ENCODE measurements around the gene IQSEC1.
A peak's percentile ranks its signal among the peaks of the same experiment; 100 is the strongest.

Gene IQSEC1

DNA sequence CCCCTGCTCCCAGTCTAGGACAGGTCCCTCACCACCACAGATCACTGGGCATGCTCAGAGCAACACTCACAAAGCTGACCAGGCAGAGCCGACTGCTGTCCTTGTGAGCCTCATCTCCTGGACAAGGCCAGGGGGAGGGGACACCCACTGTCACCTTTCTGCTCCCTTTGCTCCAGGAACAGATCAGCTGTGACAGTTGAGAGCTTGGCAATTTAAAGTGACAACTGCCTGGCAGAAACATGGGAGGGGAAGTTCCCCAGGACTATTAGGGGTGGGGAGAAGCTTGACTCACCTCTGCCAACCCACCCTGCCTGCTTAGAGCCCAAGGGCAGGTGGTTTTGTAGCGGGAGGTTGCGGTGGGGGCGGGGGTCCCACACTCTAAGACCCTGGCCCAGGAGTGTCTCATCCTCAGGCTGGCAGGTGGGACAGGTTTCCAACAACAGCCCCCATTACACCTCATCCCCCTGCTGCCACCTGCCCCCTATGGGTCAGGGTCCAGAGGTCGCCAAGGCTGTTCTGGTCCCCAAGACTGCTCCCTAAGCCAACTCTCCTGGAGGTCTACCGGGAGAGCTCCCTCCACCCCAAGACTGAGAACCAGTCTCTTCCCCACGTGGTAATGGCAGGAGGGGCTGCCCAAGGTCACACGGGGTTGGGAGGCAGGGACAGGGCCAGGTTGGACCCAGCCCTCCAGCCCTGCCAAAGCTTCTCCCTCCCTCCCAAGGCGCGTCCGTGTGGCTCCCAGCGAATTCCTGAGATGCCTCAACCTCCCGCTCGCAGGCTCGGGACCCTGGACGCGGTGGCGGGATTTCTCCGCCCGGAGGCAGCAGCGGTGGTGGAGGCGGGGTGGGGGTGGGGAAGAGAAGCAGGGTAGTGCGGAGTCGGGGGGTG lies 80.4 kb downstream of the IQSEC1 start:
- Histone ChIP-seq H3K4me1 (ENCODE audit: control extremely low read depth in 1 of 4, control insufficient read depth in 4 of 4, insufficient read depth in 4 of 4, low read length in 3 of 4) (peaks cover 8 to 28% (median 22%) of the 10 kb centered on the region in 4 experiments), H3K27ac (ENCODE audit: insufficient read depth in 1 of 2, low read depth in 1 of 2, low read length in 2 of 2, poor library complexity in 1 of 2, severe bottlenecking in 2 of 2) (no peak overlapping the region), H3K36me3 (ENCODE audit: control insufficient read depth in 4 of 4, insufficient read depth in 4 of 4, low read length in 3 of 4) (no peaks in the 10 kb centered on the region), H3K4me3 (ENCODE audit: control insufficient read depth in 1 of 7, extremely low read depth in 1 of 7, insufficient read depth in 4 of 7, low read depth in 2 of 7, low read length in 6 of 7) (peak overlapping the region in 5 of 7 experiments; percentile 28 to 83 (median 64)), H3K9me3 (ENCODE audit: control extremely low read depth in 1 of 5, control insufficient read depth in 4 of 5, insufficient read depth in 2 of 5, low read depth in 1 of 5, low read length in 4 of 5) (no peaks in the 10 kb centered on the region), H3K27me3 (replicated peaks in 2 of 5; ENCODE audit: control insufficient read depth in 4 of 5, insufficient read depth in 5 of 5, low read length in 4 of 5) (peaks cover 0 to 18% (median 3%) of the 10 kb centered on the region in 5 experiments)
- 26% methylated on average over 4 of the region's 24 CpGs for WGBS (ENCODE audit: insufficient coverage)
- no peak for DNase-seq
- ChIA-PET CTCF (interaction anchor here (0.6 to 6.3 kb wide), 15 partner anchors 9 to 124 kb away, joined by 3 to 55 read pairs (median 5); no protein-coding TSS in a partner anchor), POLR2A (interaction anchor here (0.7 kb wide), 1 partner anchor 10 kb away, joined by 3 read pairs; no protein-coding TSS in a partner anchor)

DNA sequence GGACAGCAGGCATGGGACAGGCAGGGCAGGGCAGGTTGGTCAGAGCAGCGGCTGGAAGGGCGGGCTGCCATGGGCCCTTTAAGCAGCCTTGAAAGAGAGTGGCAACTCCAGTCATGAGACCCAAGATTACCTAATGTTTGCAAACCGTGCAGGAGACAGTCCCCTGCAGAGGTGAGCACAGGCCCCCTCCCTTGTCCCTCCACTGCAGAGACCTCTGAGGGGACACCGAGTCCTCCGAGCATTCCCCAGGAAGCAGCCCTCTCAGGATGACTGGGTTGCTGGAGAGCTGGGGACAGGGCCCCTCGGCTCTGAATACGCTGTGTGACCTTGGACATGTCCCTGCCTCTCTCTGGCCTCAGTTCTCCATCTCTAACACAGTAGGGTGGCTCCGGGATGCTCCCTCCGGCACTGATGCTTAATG lies 81.4 kb downstream of the IQSEC1 start:
- Histone ChIP-seq H3K9me3 (ENCODE audit: control extremely low read depth in 1 of 5, control insufficient read depth in 4 of 5, insufficient read depth in 2 of 5, low read depth in 1 of 5, low read length in 4 of 5) (no peaks in the 10 kb centered on the region), H3K27me3 (replicated peaks in 2 of 5; ENCODE audit: control insufficient read depth in 4 of 5, insufficient read depth in 5 of 5, low read length in 4 of 5) (peaks cover 0 to 18% (median 3%) of the 10 kb centered on the region in 5 experiments), H3K27ac (ENCODE audit: insufficient read depth in 1 of 2, low read depth in 1 of 2, low read length in 2 of 2, poor library complexity in 1 of 2, severe bottlenecking in 2 of 2) (no peak overlapping the region), H3K36me3 (ENCODE audit: control insufficient read depth in 4 of 4, insufficient read depth in 4 of 4, low read length in 3 of 4) (no peaks in the 10 kb centered on the region), H3K4me1 (ENCODE audit: control extremely low read depth in 1 of 4, control insufficient read depth in 4 of 4, insufficient read depth in 4 of 4, low read length in 3 of 4) (peaks cover 5 to 28% (median 22%) of the 10 kb centered on the region in 4 experiments), H3K4me3 (ENCODE audit: control insufficient read depth in 1 of 7, extremely low read depth in 1 of 7, insufficient read depth in 4 of 7, low read depth in 2 of 7, low read length in 6 of 7) (no peak overlapping the region)
- WGBS (ENCODE audit: insufficient coverage), result 91% methylated on average over 7 of the region's 9 CpGs
- ChIA-PET POLR2A (no interaction called here), CTCF (interaction anchor here (1.3 to 6.3 kb wide), 9 partner anchors 8 to 90 kb away, joined by 3 to 55 read pairs (median 5); no protein-coding TSS in a partner anchor)
- no peak for DNase-seq

DNA sequence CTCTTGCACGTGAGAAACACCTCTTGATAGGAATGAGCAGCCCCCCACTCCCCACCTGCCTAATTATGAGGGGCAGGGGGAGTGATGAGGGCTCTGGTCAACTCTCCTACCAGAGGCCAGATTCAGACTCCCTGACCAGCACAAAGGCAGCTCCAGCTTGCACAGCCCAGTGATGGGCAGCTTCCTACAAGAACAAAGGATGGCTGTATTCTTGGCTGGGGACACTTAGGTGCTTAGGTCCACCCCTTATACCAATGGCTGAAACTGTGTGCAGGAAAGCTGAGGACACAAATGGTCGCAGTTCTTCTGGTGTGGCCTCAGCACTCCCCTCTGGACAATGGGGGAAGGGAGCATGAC lies 81.8 kb downstream of the IQSEC1 start:
- no peak overlapping the region for H3K27ac ChIP-seq (ENCODE audit: insufficient read depth in 1 of 2, low read depth in 1 of 2, low read length in 2 of 2, poor library complexity in 1 of 2, severe bottlenecking in 2 of 2)
- ChIA-PET POLR2A (no interaction called here), CTCF (interaction anchor here (0.6 to 1.9 kb wide), 5 partner anchors 10 to 60 kb away, joined by 3 to 5 read pairs (median 4); no protein-coding TSS in a partner anchor)
- WGBS (ENCODE audit: insufficient coverage), result 100% methylated on average over 1 of the region's 2 CpGs
- no peak overlapping the region for H3K4me3 ChIP-seq (ENCODE audit: control insufficient read depth in 1 of 7, extremely low read depth in 1 of 7, insufficient read depth in 4 of 7, low read depth in 2 of 7, low read length in 6 of 7)
- H3K9me3 ChIP-seq (ENCODE audit: control extremely low read depth in 1 of 5, control insufficient read depth in 4 of 5, insufficient read depth in 2 of 5, low read depth in 1 of 5, low read length in 4 of 5), result no peaks in the 10 kb centered on the region
- H3K36me3 ChIP-seq (ENCODE audit: control insufficient read depth in 4 of 4, insufficient read depth in 4 of 4, low read length in 3 of 4), result no peaks in the 10 kb centered on the region
- peaks cover 5 to 28% (median 22%) of the 10 kb centered on the region in 4 experiments for H3K4me1 ChIP-seq (ENCODE audit: control extremely low read depth in 1 of 4, control insufficient read depth in 4 of 4, insufficient read depth in 4 of 4, low read length in 3 of 4)
- H3K27me3 ChIP-seq (replicated peaks in 2 of 5; ENCODE audit: control insufficient read depth in 4 of 5, insufficient read depth in 5 of 5, low read length in 4 of 5), result peaks cover 0 to 18% (median 3%) of the 10 kb centered on the region in 5 experiments
- no peak for DNase-seq

DNA sequence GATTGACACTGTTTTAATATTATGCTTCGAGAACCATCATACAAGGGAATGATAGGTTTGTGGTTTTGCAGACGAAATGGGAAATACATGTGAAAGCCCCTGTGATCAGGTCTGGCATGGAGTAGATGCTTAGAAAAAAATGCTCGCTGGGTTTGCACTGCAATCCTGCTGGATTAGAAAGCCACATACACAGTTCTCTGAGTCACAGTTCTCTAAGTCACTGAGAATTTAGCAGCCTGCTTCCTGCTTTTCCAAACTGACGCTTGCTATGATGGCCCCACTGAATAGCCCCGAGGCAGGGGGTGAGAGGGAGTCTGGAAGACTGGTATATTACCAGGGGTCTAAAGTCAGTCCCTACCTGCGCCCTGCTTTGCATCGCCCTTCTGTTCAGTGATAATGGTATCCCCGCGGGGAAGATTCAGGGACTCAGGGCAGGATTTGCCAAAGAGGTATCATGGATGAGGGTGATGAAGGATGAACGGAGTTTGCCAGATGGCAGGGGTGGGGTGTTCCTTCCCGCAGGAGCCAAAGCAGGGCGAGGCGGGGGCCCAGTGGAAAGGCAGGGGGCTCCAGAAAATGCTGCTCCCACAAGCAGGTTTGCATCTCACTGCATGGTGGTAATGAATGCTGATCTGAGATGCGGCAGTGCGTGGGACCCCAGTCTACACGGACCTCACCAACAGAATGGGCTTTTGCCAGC lies 82.3 kb downstream of the IQSEC1 start:
- no peaks in the 10 kb centered on the region for H3K36me3 ChIP-seq (ENCODE audit: control insufficient read depth in 4 of 4, insufficient read depth in 4 of 4, low read length in 3 of 4)
- 93% methylated on average over 13 of the region's 16 CpGs for WGBS (ENCODE audit: insufficient coverage)
- ChIA-PET CTCF (interaction anchor here (0.6 to 2.0 kb wide), 8 partner anchors 10 to 100 kb away, joined by 3 to 7 read pairs (median 4); no protein-coding TSS in a partner anchor), POLR2A (no interaction called here)
- H3K4me3 ChIP-seq (ENCODE audit: control insufficient read depth in 1 of 7, extremely low read depth in 1 of 7, insufficient read depth in 4 of 7, low read depth in 2 of 7, low read length in 6 of 7), result no peak overlapping the region
- H3K4me1 ChIP-seq (ENCODE audit: control extremely low read depth in 1 of 4, control insufficient read depth in 4 of 4, insufficient read depth in 4 of 4, low read length in 3 of 4), result peaks cover 5 to 28% (median 22%) of the 10 kb centered on the region in 4 experiments
- no peak overlapping the region for H3K27ac ChIP-seq (ENCODE audit: insufficient read depth in 1 of 2, low read depth in 1 of 2, low read length in 2 of 2, poor library complexity in 1 of 2, severe bottlenecking in 2 of 2)
- H3K27me3 ChIP-seq (replicated peaks in 2 of 5; ENCODE audit: control insufficient read depth in 4 of 5, insufficient read depth in 5 of 5, low read length in 4 of 5), result peaks cover 0 to 18% (median 3%) of the 10 kb centered on the region in 5 experiments
- no peaks in the 10 kb centered on the region for H3K9me3 ChIP-seq (ENCODE audit: control extremely low read depth in 1 of 5, control insufficient read depth in 4 of 5, insufficient read depth in 2 of 5, low read depth in 1 of 5, low read length in 4 of 5)
- no peak for DNase-seq

DNA sequence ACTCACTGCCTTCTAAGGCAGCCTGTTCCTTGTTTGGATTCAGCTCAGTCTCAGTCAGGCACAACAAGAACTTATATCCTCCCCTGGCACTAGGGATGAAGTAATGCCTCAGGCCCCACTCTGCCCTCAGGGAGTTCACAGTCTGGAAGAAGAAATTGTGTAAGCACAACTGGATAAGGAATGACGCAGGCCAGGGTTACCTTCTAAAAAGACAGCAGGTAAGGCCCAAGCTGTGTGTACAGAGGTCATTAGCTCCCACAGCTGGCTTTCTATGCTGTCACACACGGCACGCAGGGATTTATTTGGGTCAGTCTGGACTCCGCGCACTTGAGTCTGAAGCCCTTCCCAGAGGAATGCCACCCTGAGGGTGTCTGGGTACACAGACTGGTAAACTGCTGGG lies 82.9 kb downstream of the IQSEC1 start:
- DNase-seq, result no peak
- H3K4me3 ChIP-seq (ENCODE audit: control insufficient read depth in 1 of 7, extremely low read depth in 1 of 7, insufficient read depth in 4 of 7, low read depth in 2 of 7, low read length in 6 of 7), result no peak overlapping the region
- no peaks in the 10 kb centered on the region for H3K9me3 ChIP-seq (ENCODE audit: control extremely low read depth in 1 of 5, control insufficient read depth in 4 of 5, insufficient read depth in 2 of 5, low read depth in 1 of 5, low read length in 4 of 5)
- 92% methylated on average over 5 of the region's 5 CpGs for WGBS (ENCODE audit: insufficient coverage)
- no peaks in the 10 kb centered on the region for H3K36me3 ChIP-seq (ENCODE audit: control insufficient read depth in 4 of 4, insufficient read depth in 4 of 4, low read length in 3 of 4)
- ChIA-PET CTCF (interaction anchor here (0.9 to 2.3 kb wide), 9 partner anchors 10 to 102 kb away, joined by 3 to 7 read pairs (median 3); no protein-coding TSS in a partner anchor), POLR2A (interaction anchor here (0.6 kb wide), 1 partner anchor 172 kb away, joined by 3 read pairs; no protein-coding TSS in a partner anchor)
- H3K4me1 ChIP-seq (ENCODE audit: control extremely low read depth in 1 of 4, control insufficient read depth in 4 of 4, insufficient read depth in 4 of 4, low read length in 3 of 4), result peaks cover 2 to 25% (median 19%) of the 10 kb centered on the region in 4 experiments
- no peak overlapping the region for H3K27ac ChIP-seq (ENCODE audit: insufficient read depth in 1 of 2, low read depth in 1 of 2, low read length in 2 of 2, poor library complexity in 1 of 2, severe bottlenecking in 2 of 2)
- peaks cover 0 to 18% (median 3%) of the 10 kb centered on the region in 5 experiments for H3K27me3 ChIP-seq (replicated peaks in 2 of 5; ENCODE audit: control insufficient read depth in 4 of 5, insufficient read depth in 5 of 5, low read length in 4 of 5)

DNA sequence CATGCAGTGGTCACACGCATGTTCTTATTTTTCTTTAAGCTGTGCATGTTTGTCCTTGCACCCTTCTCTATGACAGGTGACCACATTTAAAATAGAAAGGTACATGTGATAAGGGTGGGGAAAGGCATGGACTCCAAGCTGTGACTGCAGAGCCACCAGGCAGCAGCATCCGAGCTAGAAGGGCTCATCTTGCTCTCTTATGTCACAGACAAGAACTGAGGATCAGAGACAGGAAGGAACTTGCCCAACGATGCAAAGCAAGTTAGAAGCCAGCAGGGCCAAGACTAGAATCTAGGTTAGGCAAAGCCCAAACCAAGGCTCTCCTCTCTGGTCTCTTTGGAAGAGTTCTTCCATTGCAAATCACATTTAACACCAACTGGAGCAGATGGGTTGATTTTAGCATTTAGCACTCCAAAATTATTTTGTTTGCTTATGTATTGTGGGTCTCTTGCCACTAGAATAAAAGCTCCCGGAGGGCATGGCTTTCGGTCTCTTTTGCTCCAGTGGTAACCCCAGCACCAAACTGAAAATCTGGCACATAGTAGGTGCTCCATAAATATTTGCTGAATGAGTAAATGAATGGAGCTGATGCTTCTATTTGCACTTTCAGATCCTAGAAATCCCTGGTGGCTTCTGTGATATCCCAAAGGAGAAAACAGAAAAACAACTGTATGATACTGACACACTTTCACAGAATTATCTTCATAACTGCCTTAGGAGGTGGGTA lies 84.3 kb downstream of the IQSEC1 start:
- ChIA-PET POLR2A (interaction anchor here (0.7 kb wide), 1 partner anchor 30 kb away, joined by 3 read pairs; no protein-coding TSS in a partner anchor), CTCF (interaction anchor here (1.0 to 2.3 kb wide), 12 partner anchors 12 to 121 kb away, joined by 3 to 7 read pairs (median 3); no protein-coding TSS in a partner anchor)
- H3K9me3 ChIP-seq (ENCODE audit: control extremely low read depth in 1 of 5, control insufficient read depth in 4 of 5, insufficient read depth in 2 of 5, low read depth in 1 of 5, low read length in 4 of 5), result no peaks in the 10 kb centered on the region
- H3K4me3 ChIP-seq (ENCODE audit: control insufficient read depth in 1 of 7, extremely low read depth in 1 of 7, insufficient read depth in 4 of 7, low read depth in 2 of 7, low read length in 6 of 7), result no peak overlapping the region
- H3K27ac ChIP-seq (ENCODE audit: insufficient read depth in 1 of 2, low read depth in 1 of 2, low read length in 2 of 2, poor library complexity in 1 of 2, severe bottlenecking in 2 of 2), result no peak overlapping the region
- no peak for DNase-seq
- H3K36me3 ChIP-seq (ENCODE audit: control insufficient read depth in 4 of 4, insufficient read depth in 4 of 4, low read length in 3 of 4), result no peaks in the 10 kb centered on the region
- H3K27me3 ChIP-seq (replicated peaks in 2 of 5; ENCODE audit: control insufficient read depth in 4 of 5, insufficient read depth in 5 of 5, low read length in 4 of 5), result peaks cover 0 to 13% (median 3%) of the 10 kb centered on the region in 5 experiments
- H3K4me1 ChIP-seq (ENCODE audit: control extremely low read depth in 1 of 4, control insufficient read depth in 4 of 4, insufficient read depth in 4 of 4, low read length in 3 of 4), result peaks cover 0 to 18% (median 12%) of the 10 kb centered on the region in 4 experiments
- WGBS (ENCODE audit: insufficient coverage), result 85% methylated on average over 4 of the region's 5 CpGs
